Stimulated activated CD4-positive, alpha-beta T cell treated with anti-CD3 and anti-CD28 coated beads, Interleukin-12 subunit alpha, Interleukin-12 subunit beta, amount 100 ng/mL, for 24 hours (primary cell): ENCODE measurements around the gene XCR1.
A peak's percentile ranks its signal among the peaks of the same experiment; 100 is the strongest.
"Not testable (repeated sequence)": the region's sequence is repeated elsewhere in the genome, so short reads cannot be mapped to it uniquely, and the experiment has no call there.

ENCODE experiments used
- DNase-seq, 2 experiments: peaks; one replicate each; pipeline ENCODE4 v3.0.0-alpha.2; 2020; ENCODE audit warnings: low read depth in 2 of 2

XCR1 gene

GRCh38 chr3:46038916-46039315 lies 11.6 kb upstream of the XCR1 start:
- no peak for DNase-seq

GRCh38 chr3:46038071-46038470 lies 10.8 kb upstream of the XCR1 start:
- not testable (repeated sequence) for DNase-seq

GRCh38 chr3:46036191-46036590 lies 8.9 kb upstream of the XCR1 start:
- DNase-seq = no peak

GRCh38 chr3:46031747-46032146 lies 4.5 kb upstream of the XCR1 start:
- no peak for DNase-seq

- no peak for DNase-seq
Observed at GRCh38 chr3:46031269-46031668, 4.0 kb upstream of the XCR1 start.

- no peak for DNase-seq
Observed at GRCh38 chr3:46030626-46031025, 3.3 kb upstream of the XCR1 start.

GRCh38 chr3:46029953-46030543 lies 2.8 kb upstream of the XCR1 start:
- DNase-seq = no peak

- no peak for DNase-seq
Observed at GRCh38 chr3:46027736-46028397, 584 bp upstream of the XCR1 start.

GRCh38 chr3:46025139-46025538 lies 2.1 kb downstream of the XCR1 start:
- DNase-seq = no peak

GRCh38 chr3:46024131-46024530 lies 3.2 kb downstream of the XCR1 start:
- DNase-seq = no peak

GRCh38 chr3:46022909-46023785 lies 4.1 kb downstream of the XCR1 start:
- no peak for DNase-seq

- no peak for DNase-seq
Observed at GRCh38 chr3:46021516-46021915, 5.8 kb downstream of the XCR1 start.

GRCh38 chr3:46020766-46021510 lies 6.3 kb downstream of the XCR1 start:
- DNase-seq = no peak

GRCh38 chr3:46019707-46020106 lies 7.6 kb downstream of the XCR1 start:
- DNase-seq = peak in 1 of 2 experiments; percentile 43

- no peak for DNase-seq
Observed at GRCh38 chr3:46017720-46018119, 9.6 kb downstream of the XCR1 start.

GRCh38 chr3:46013316-46014094 lies 13.8 kb downstream of the XCR1 start:
- DNase-seq = no peak

- DNase-seq = no peak
Observed at GRCh38 chr3:46012246-46012645, 15.0 kb downstream of the XCR1 start.

GRCh38 chr3:46010519-46011113 lies 16.7 kb downstream of the XCR1 start:
- no peak for DNase-seq

GRCh38 chr3:46008058-46008457 lies 19.2 kb downstream of the XCR1 start:
- DNase-seq = no peak

GRCh38 chr3:46007280-46007679 lies 20.0 kb downstream of the XCR1 start:
- DNase-seq = no peak
